Stomach (tissue), 4 donors: ENCODE results near the gene ZC2HC1C.

ENCODE experiments used
- EP300 ChIP-seq: sonication (generic); formaldehyde crosslinking; IDR thresholded peaks from one replicate; pipeline ENCODE4 v1.6.1; 2017; ENCODE audit warnings: antibody characterized with exemption
- TF ChIP-seq, protein P1 (sequence below), 7 experiments: fragments of 450-650 bp in 4 of 7; fragments of 200-600 bp in 3 of 7; sonication (generic) in 3 of 7; IDR thresholded peaks; one replicate each; pipeline ENCODE4 v1.5.1; 2016 to 2019; ENCODE audit warnings: antibody characterized with exemption in 7 of 7, control low read depth in 2 of 7, mild to moderate bottlenecking in 1 of 7

DNA sequence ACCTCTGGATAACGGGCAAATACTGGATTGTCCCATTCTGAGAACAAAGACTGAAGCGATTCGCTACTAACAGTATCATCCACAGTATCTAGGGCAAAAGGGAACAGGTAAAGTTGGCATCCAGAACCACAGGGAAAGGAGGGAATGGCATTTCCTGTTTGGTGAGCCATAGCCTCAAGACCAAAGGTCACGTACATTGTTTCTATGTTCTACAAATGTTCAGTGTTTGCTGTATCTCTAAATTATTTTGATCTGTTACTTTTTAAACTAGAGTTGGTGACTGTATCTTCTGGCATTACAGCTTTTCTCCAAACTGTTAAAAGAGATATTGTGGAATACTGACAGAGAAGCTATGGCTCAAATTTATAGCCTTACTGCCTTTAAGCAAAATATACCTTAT, 27.8 kb upstream of the ZC2HC1C start:
- no peak for TF ChIP-seq EP300
- TF ChIP-seq, protein P1, sequence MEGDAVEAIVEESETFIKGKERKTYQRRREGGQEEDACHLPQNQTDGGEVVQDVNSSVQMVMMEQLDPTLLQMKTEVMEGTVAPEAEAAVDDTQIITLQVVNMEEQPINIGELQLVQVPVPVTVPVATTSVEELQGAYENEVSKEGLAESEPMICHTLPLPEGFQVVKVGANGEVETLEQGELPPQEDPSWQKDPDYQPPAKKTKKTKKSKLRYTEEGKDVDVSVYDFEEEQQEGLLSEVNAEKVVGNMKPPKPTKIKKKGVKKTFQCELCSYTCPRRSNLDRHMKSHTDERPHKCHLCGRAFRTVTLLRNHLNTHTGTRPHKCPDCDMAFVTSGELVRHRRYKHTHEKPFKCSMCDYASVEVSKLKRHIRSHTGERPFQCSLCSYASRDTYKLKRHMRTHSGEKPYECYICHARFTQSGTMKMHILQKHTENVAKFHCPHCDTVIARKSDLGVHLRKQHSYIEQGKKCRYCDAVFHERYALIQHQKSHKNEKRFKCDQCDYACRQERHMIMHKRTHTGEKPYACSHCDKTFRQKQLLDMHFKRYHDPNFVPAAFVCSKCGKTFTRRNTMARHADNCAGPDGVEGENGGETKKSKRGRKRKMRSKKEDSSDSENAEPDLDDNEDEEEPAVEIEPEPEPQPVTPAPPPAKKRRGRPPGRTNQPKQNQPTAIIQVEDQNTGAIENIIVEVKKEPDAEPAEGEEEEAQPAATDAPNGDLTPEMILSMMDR (IDR thresholded peaks at IDR 0.05) = no peak
